HG03558 (cell line): ENCODE results near the gene PGAP3.
"Not testable (repeated sequence)": the region's sequence is repeated elsewhere in the genome, so short reads cannot be mapped to it uniquely, and the experiment has no call there.

Source experiments
- ATAC-seq: cut with Tn5 transposase; IDR thresholded peaks from one replicate; pipeline ENCODE4 v1.9.1; 2021; ENCODE audit warnings: moderate number of reproducible peaks; ENCODE audit not compliant: unreplicated experiment; ENCODE audit errors: extremely low read depth

PGAP3 gene

GRCh38 chr17:39716073-39716818 lies 28.4 kb upstream of the PGAP3 start:
- ATAC-seq: no peak

- no peak for ATAC-seq
Measured at GRCh38 chr17:39715375-39716072, 27.7 kb upstream of the PGAP3 start.

GRCh38 chr17:39714234-39714633 lies 26.4 kb upstream of the PGAP3 start:
- no peak for ATAC-seq

- no peak for ATAC-seq
Measured at GRCh38 chr17:39711851-39712250, 24.0 kb upstream of the PGAP3 start.

- ATAC-seq: not testable (repeated sequence)
Measured at GRCh38 chr17:39711071-39711470, 23.2 kb upstream of the PGAP3 start.

GRCh38 chr17:39709998-39710964 lies 22.4 kb upstream of the PGAP3 start:
- ATAC-seq: no peak

- ATAC-seq: no peak
Measured at GRCh38 chr17:39709319-39709997, 21.6 kb upstream of the PGAP3 start.

GRCh38 chr17:39706921-39707337 lies 19.1 kb upstream of the PGAP3 start:
- no peak for ATAC-seq

GRCh38 chr17:39706383-39706782 lies 18.5 kb upstream of the PGAP3 start:
- ATAC-seq: no peak

GRCh38 chr17:39705786-39706348 lies 18.0 kb upstream of the PGAP3 start:
- ATAC-seq: no peak

GRCh38 chr17:39704821-39705551 lies 17.1 kb upstream of the PGAP3 start:
- no peak for ATAC-seq

- no peak for ATAC-seq
Measured at GRCh38 chr17:39703913-39704312, 16.1 kb upstream of the PGAP3 start.

- ATAC-seq: no peak
Measured at GRCh38 chr17:39702901-39703893, 15.3 kb upstream of the PGAP3 start.

- ATAC-seq: no peak
Measured at GRCh38 chr17:39701784-39702422, 14.0 kb upstream of the PGAP3 start.

GRCh38 chr17:39701012-39701783 lies 13.3 kb upstream of the PGAP3 start:
- ATAC-seq: no peak

- ATAC-seq: no peak
Measured at GRCh38 chr17:39700148-39700987, 12.5 kb upstream of the PGAP3 start.
